GM23248 (cell line): ENCODE measurements around the gene LAMA5. TPM values are rescaled to one million over a fixed set of nuclear protein-coding genes. Genes with fewer than 3 reads are reported as not detected.

Experiments
- DNase-seq: peaks from one replicate; pipeline ENCODE4 v3.0.0-alpha.2; 2015
- H2AFZ ChIP-seq: fragments of 200-600 bp; sonication (generic); 2 replicates; pipeline ENCODE4 v1.6.1; 2016; ENCODE audit warnings: antibody characterized with exemption
- H3F3A ChIP-seq: fragments of 200-600 bp; sonication (generic); 2 replicates; pipeline ENCODE4 v1.6.1; 2016; ENCODE audit warnings: mild to moderate bottlenecking, antibody characterized with exemption, mixed run types; ENCODE audit not compliant: insufficient read depth
- H3K27ac ChIP-seq: fragments of 200-600 bp; sonication (generic); 2 replicates; pipeline ENCODE4 v1.5.1; 2016; ENCODE audit warnings: mild to moderate bottlenecking
- H3K27me3 ChIP-seq: fragments of 200-600 bp; sonication (generic); replicated peaks from 2 replicates; pipeline ENCODE4 v1.6.1; 2016; ENCODE audit warnings: mild to moderate bottlenecking; ENCODE audit not compliant: insufficient read depth
- H3K36me3 ChIP-seq: fragments of 200-600 bp; sonication (generic); 2 replicates; pipeline ENCODE4 v1.6.1; 2016; ENCODE audit warnings: low read depth, mild to moderate bottlenecking
- H3K4me1 ChIP-seq: fragments of 200-600 bp; sonication (generic); 2 replicates; pipeline ENCODE4 v1.6.1; 2016; ENCODE audit warnings: mild to moderate bottlenecking; ENCODE audit not compliant: insufficient read depth
- H3K4me2 ChIP-seq: fragments of 200-600 bp; sonication (generic); one replicate; pipeline ENCODE4 v1.6.1; 2016; ENCODE audit warnings: mild to moderate bottlenecking; ENCODE audit not compliant: unreplicated experiment
- H3K4me3 ChIP-seq: fragments of 200-600 bp; sonication (generic); 2 replicates; pipeline ENCODE4 v1.5.1; 2016; ENCODE audit warnings: mild to moderate bottlenecking
- H3K79me2 ChIP-seq: fragments of 200-600 bp; sonication (generic); 2 replicates; pipeline ENCODE4 v1.6.1; 2016; ENCODE audit warnings: mild to moderate bottlenecking; ENCODE audit not compliant: insufficient read depth
- H3K9ac ChIP-seq: fragments of 200-600 bp; sonication (generic); 2 replicates; pipeline ENCODE4 v1.6.1; 2016; ENCODE audit warnings: mild to moderate bottlenecking
- H3K9me2 ChIP-seq: fragments of 200-600 bp; sonication (generic); 2 replicates; pipeline ENCODE4 v1.6.1; 2016; ENCODE audit warnings: mixed run types, mild to moderate bottlenecking, moderate library complexity; ENCODE audit not compliant: insufficient read depth
- H3K9me3 ChIP-seq: fragments of 200-600 bp; sonication (generic); one replicate; pipeline ENCODE4 v1.6.1; 2017; ENCODE audit warnings: low read depth
- H4K20me1 ChIP-seq: fragments of 200-600 bp; sonication (generic); 2 replicates; pipeline ENCODE4 v1.6.0; 2016; ENCODE audit not compliant: insufficient read depth
- EZH2 ChIP-seq: fragments of 200-600 bp; sonication (generic); IDR thresholded peaks from 2 replicates; pipeline ENCODE4 v1.6.1; 2018; ENCODE audit warnings: antibody characterized with exemption, mild to moderate bottlenecking; ENCODE audit not compliant: insufficient read depth, poor library complexity, severe bottlenecking
- EZH2phosphoT487 ChIP-seq: fragments of 200-600 bp; sonication (generic); IDR thresholded peaks from 2 replicates; pipeline ENCODE4 v1.6.1; 2018; ENCODE audit warnings: antibody characterized with exemption, moderate library complexity, mild to moderate bottlenecking, low read depth; ENCODE audit not compliant: insufficient read depth
- WGBS, 2 experiments: methylation state at CpG; one replicate each; pipeline ENCODE4 v1.1.6; 2015 to 2017; ENCODE audit warnings: low lambda C conversion rate in 2 of 2, low coverage in 1 of 2; ENCODE audit errors: missing lambda C conversion rate in 2 of 2; 5-methylcytosine and 5-hydroxymethylcytosine counted together
- in situ Hi-C: fragments of 300-500 bp; cut with MboI; formaldehyde crosslinking; loops from 2 replicates; pipeline ENCODE4 v1.15.0; 2020
- polyA plus RNA-seq: library from polyadenylated mRNA; unstranded; fragments of >200 nt; fragmentation: Nextera tagmentation; extraction: Ambion mirVana; gene quantifications from 2 replicates; pipeline ENCODE4 v1.2.1, GENCODE V29; 2016
- total RNA-seq: library from RNA; depleted of rRNA; stranded (reverse); fragments of >200 nt; shearing (Covaris generic); gene quantifications from 2 replicates; pipeline ENCODE4 v1.2.3, GENCODE V29; 2014

LAMA5 gene
- total and polyA plus RNA-seq, 2 experiments from 2014 or later, result 4.5 to 6.0 TPM

GRCh38 chr20:62282877-62283503 is 84.1 kb downstream of the LAMA5 start:
- Histone ChIP-seq H3K4me2 (no peak overlapping the region), H3K36me3 (peaks cover 14% of the 10 kb centered on the region; the same call in 1 of the 2 replicates), H3K4me3 (no peak overlapping the region), H3K9me3 (no peaks in the 10 kb centered on the region), H3K9ac (no peak overlapping the region), H4K20me1 (no peaks in the 10 kb centered on the region), H3K27me3 (no peaks in the 10 kb centered on the region), H3F3A (no peaks in the 10 kb centered on the region), H3K4me1 (no peaks in the 10 kb centered on the region), H3K27ac (no peak overlapping the region), H3K79me2 (no peaks in the 10 kb centered on the region), H3K9me2 (no peaks in the 10 kb centered on the region), H2AFZ (no peak overlapping the region)
- TF ChIP-seq EZH2phosphoT487 (no peak), EZH2 (no peak)
- no peak for DNase-seq
- WGBS, 2 experiments, result 84 to 85% methylated on average over 16 of the region's 16 CpGs
- in situ Hi-C loops, result no loop called here

GRCh38 chr20:62282103-62282502 is 85.0 kb downstream of the LAMA5 start:
- Histone ChIP-seq H3F3A (no peaks in the 10 kb centered on the region), H3K9me3 (no peaks in the 10 kb centered on the region), H3K4me1 (no peaks in the 10 kb centered on the region), H3K4me3 (no peak overlapping the region), H3K9ac (no peak overlapping the region), H4K20me1 (no peaks in the 10 kb centered on the region), H3K27me3 (no peaks in the 10 kb centered on the region), H2AFZ (no peak overlapping the region), H3K36me3 (peaks cover 14% of the 10 kb centered on the region; the same call in 1 of the 2 replicates), H3K79me2 (no peaks in the 10 kb centered on the region), H3K9me2 (no peaks in the 10 kb centered on the region), H3K27ac (no peak overlapping the region), H3K4me2 (no peak overlapping the region)
- 92 to 93% methylated on average over 7 of the region's 7 CpGs for WGBS, 2 experiments
- TF ChIP-seq EZH2phosphoT487, result no peak
- TF ChIP-seq EZH2, result no peak
- in situ Hi-C loops, result no loop called here
- no peak for DNase-seq

GRCh38 chr20:62281161-62281933 is 85.8 kb downstream of the LAMA5 start:
- Histone ChIP-seq H3K4me3 (no peak overlapping the region), H3K27me3 (no peaks in the 10 kb centered on the region), H3F3A (no peaks in the 10 kb centered on the region), H3K4me1 (no peaks in the 10 kb centered on the region), H3K9me3 (no peaks in the 10 kb centered on the region), H3K4me2 (no peak overlapping the region), H3K36me3 (peaks cover 14% of the 10 kb centered on the region; the same call in 1 of the 2 replicates), H3K79me2 (no peaks in the 10 kb centered on the region), H3K27ac (no peak overlapping the region), H2AFZ (no peak overlapping the region), H4K20me1 (no peaks in the 10 kb centered on the region), H3K9ac (no peak overlapping the region), H3K9me2 (no peaks in the 10 kb centered on the region)
- TF ChIP-seq EZH2, result no peak
- TF ChIP-seq EZH2phosphoT487, result no peak
- WGBS, 2 experiments, result 90 to 91% methylated on average over 30 to 31 of the region's 31 CpGs
- DNase-seq, result no peak
- in situ Hi-C loops, result no loop called here

GRCh38 chr20:62280303-62280702 is 86.8 kb downstream of the LAMA5 start:
- Histone ChIP-seq H3K9ac (no peak overlapping the region), H3K9me3 (no peaks in the 10 kb centered on the region), H2AFZ (no peak overlapping the region), H4K20me1 (no peaks in the 10 kb centered on the region), H3F3A (no peaks in the 10 kb centered on the region), H3K27me3 (no peaks in the 10 kb centered on the region), H3K79me2 (no peaks in the 10 kb centered on the region), H3K4me3 (no peak overlapping the region), H3K36me3 (peaks cover 14% of the 10 kb centered on the region; the same call in 1 of the 2 replicates), H3K4me1 (no peaks in the 10 kb centered on the region), H3K4me2 (no peak overlapping the region), H3K9me2 (no peaks in the 10 kb centered on the region), H3K27ac (no peak overlapping the region)
- no peak for DNase-seq
- WGBS, 2 experiments, result 81 to 90% methylated on average over 4 of the region's 4 CpGs
- in situ Hi-C loops, result no loop called here
- TF ChIP-seq EZH2, result no peak
- no peak for TF ChIP-seq EZH2phosphoT487
